HT-29 (cell line): ENCODE measurements around the gene RPL26. TPM values are rescaled to one million over a fixed set of nuclear protein-coding genes. Genes with fewer than 3 reads are reported as not detected.
"Not testable (repeated sequence)": the region's sequence is repeated elsewhere in the genome, so short reads cannot be mapped to it uniquely, and the experiment has no call there.

Experiments used
- DNase-seq: peaks from one replicate; pipeline ENCODE4 v3.0.0-alpha.2; 2015; ENCODE audit warnings: low spot score
- total RNA-seq: library from RNA; depleted of rRNA; stranded (reverse); fragments of >200 nt; shearing (Covaris generic); gene quantifications from 2 replicates; pipeline ENCODE4 v1.2.3, GENCODE V29; 2014

Gene RPL26
- total RNA-seq, 1 experiment from 2014 or later = 1,242 TPM

GRCh38 chr17:8394497-8394896 is 11.5 kb upstream of the RPL26 start:
- not testable (repeated sequence) for DNase-seq

GRCh38 chr17:8393470-8394231 is 10.7 kb upstream of the RPL26 start:
- no peak for DNase-seq

- DNase-seq = no peak
Measured at GRCh38 chr17:8392674-8393469, 9.9 kb upstream of the RPL26 start.

GRCh38 chr17:8392274-8392673 is 9.3 kb upstream of the RPL26 start:
- no peak for DNase-seq

GRCh38 chr17:8391711-8392110 is 8.7 kb upstream of the RPL26 start:
- DNase-seq = no peak

- DNase-seq = no peak
Measured at GRCh38 chr17:8387914-8388651, 5.1 kb upstream of the RPL26 start.

GRCh38 chr17:8386841-8387240 is 3.8 kb upstream of the RPL26 start:
- DNase-seq = no peak

- no peak for DNase-seq
Measured at GRCh38 chr17:8384801-8385378, 1.9 kb upstream of the RPL26 start.

- DNase-seq = no peak
Measured at GRCh38 chr17:8382880-8383142, 182 bp downstream of the RPL26 start.

GRCh38 chr17:8382052-8382879 is 727 bp downstream of the RPL26 start:
- DNase-seq = peak; percentile 34

- no peak for DNase-seq
Measured at GRCh38 chr17:8380049-8380448, 2.9 kb downstream of the RPL26 start.

GRCh38 chr17:8378117-8378516 is 4.9 kb downstream of the RPL26 start:
- not testable (repeated sequence) for DNase-seq

GRCh38 chr17:8377422-8377821 is 5.6 kb downstream of the RPL26 start:
- DNase-seq = no peak

- peak; percentile 84 for DNase-seq
Measured at GRCh38 chr17:8376271-8377067, 6.5 kb downstream of the RPL26 start, which contains the start of gene KRABD2. KRABD2 (minus strand) TSS chr17:8376704.

GRCh38 chr17:8375738-8376259 is 7.2 kb downstream of the RPL26 start:
- DNase-seq = peak; percentile 39

- not testable (repeated sequence) for DNase-seq
Measured at GRCh38 chr17:8373856-8374255, 9.1 kb downstream of the RPL26 start.

GRCh38 chr17:8372422-8372821 is 10.6 kb downstream of the RPL26 start:
- no peak for DNase-seq

GRCh38 chr17:8371786-8372185 is 11.2 kb downstream of the RPL26 start:
- DNase-seq = no peak

GRCh38 chr17:8369944-8370343 is 13.0 kb downstream of the RPL26 start:
- DNase-seq = no peak

- DNase-seq = no peak
Measured at GRCh38 chr17:8368193-8368592, 14.8 kb downstream of the RPL26 start.
